Ishikawa (cell line): Measurements from ENCODE around the gene PUM1.

Experiments
- CEBPB ChIP-seq: IDR thresholded peaks from 2 replicates; pipeline ENCODE4 v1.6.1; 2012
- CREB1 ChIP-seq: IDR thresholded peaks from 2 replicates; pipeline ENCODE4 v1.6.1; 2012; ENCODE audit warnings: low read depth
- EGR1 ChIP-seq: IDR thresholded peaks from 2 replicates; pipeline ENCODE4 v1.6.1; 2012
- EP300 ChIP-seq: IDR thresholded peaks from 2 replicates; pipeline ENCODE4 v1.6.1; 2012; ENCODE audit warnings: borderline replicate concordance
- FOXM1 ChIP-seq: IDR thresholded peaks from 2 replicates; pipeline ENCODE4 v1.6.1; 2012; ENCODE audit warnings: low read depth, borderline replicate concordance
- NFIC ChIP-seq: IDR thresholded peaks from 2 replicates; pipeline ENCODE4 v1.6.1; 2012
- RAD21 ChIP-seq: IDR thresholded peaks from 2 replicates; pipeline ENCODE4 v1.6.1; 2012; ENCODE audit warnings: low read depth
- TAF1 ChIP-seq: IDR thresholded peaks from 2 replicates; pipeline ENCODE4 v1.6.1; 2012; ENCODE audit warnings: low read depth, mild to moderate bottlenecking
- TCF12 ChIP-seq: IDR thresholded peaks from 2 replicates; pipeline ENCODE4 v1.6.1; 2012; ENCODE audit warnings: low read depth
- TEAD4 ChIP-seq: IDR thresholded peaks from 2 replicates; pipeline ENCODE4 v1.6.1; 2012
- YY1 ChIP-seq: IDR thresholded peaks from 2 replicates; pipeline ENCODE4 v1.6.1; 2012; ENCODE audit warnings: low read depth
- ZBTB7A ChIP-seq: IDR thresholded peaks from 2 replicates; pipeline ENCODE4 v1.6.1; 2012; ENCODE audit warnings: low read depth
- TF ChIP-seq, protein P1 (sequence below): IDR thresholded peaks from 2 replicates; pipeline ENCODE4 v1.6.1; 2012
- TF ChIP-seq, protein P2 (sequence below): IDR thresholded peaks from 2 replicates; pipeline ENCODE4 v1.6.1; 2012
- TF ChIP-seq, protein P3 (sequence below): IDR thresholded peaks from 2 replicates; pipeline ENCODE4 v1.6.1; 2012; ENCODE audit warnings: low read depth, mild to moderate bottlenecking

The PUM1 gene

GRCh38 chr1:31054958-31055481, 10.5 kb downstream of the PUM1 start:
- TF ChIP-seq, protein P1, sequence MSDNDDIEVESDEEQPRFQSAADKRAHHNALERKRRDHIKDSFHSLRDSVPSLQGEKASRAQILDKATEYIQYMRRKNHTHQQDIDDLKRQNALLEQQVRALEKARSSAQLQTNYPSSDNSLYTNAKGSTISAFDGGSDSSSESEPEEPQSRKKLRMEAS = no peak
- TF ChIP-seq TEAD4 = no peak
- TF ChIP-seq TAF1 = no peak
- TF ChIP-seq EGR1 = no peak
- no peak for TF ChIP-seq CEBPB
- no peak for TF ChIP-seq CREB1
- TF ChIP-seq EP300 = no peak
- TF ChIP-seq, protein P2, sequence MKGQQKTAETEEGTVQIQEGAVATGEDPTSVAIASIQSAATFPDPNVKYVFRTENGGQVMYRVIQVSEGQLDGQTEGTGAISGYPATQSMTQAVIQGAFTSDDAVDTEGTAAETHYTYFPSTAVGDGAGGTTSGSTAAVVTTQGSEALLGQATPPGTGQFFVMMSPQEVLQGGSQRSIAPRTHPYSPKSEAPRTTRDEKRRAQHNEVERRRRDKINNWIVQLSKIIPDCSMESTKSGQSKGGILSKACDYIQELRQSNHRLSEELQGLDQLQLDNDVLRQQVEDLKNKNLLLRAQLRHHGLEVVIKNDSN = no peak
- TF ChIP-seq YY1 = no peak
- no peak for TF ChIP-seq FOXM1
- TF ChIP-seq NFIC = no peak
- TF ChIP-seq RAD21 = no peak
- no peak for TF ChIP-seq ZBTB7A
- TF ChIP-seq, protein P3, sequence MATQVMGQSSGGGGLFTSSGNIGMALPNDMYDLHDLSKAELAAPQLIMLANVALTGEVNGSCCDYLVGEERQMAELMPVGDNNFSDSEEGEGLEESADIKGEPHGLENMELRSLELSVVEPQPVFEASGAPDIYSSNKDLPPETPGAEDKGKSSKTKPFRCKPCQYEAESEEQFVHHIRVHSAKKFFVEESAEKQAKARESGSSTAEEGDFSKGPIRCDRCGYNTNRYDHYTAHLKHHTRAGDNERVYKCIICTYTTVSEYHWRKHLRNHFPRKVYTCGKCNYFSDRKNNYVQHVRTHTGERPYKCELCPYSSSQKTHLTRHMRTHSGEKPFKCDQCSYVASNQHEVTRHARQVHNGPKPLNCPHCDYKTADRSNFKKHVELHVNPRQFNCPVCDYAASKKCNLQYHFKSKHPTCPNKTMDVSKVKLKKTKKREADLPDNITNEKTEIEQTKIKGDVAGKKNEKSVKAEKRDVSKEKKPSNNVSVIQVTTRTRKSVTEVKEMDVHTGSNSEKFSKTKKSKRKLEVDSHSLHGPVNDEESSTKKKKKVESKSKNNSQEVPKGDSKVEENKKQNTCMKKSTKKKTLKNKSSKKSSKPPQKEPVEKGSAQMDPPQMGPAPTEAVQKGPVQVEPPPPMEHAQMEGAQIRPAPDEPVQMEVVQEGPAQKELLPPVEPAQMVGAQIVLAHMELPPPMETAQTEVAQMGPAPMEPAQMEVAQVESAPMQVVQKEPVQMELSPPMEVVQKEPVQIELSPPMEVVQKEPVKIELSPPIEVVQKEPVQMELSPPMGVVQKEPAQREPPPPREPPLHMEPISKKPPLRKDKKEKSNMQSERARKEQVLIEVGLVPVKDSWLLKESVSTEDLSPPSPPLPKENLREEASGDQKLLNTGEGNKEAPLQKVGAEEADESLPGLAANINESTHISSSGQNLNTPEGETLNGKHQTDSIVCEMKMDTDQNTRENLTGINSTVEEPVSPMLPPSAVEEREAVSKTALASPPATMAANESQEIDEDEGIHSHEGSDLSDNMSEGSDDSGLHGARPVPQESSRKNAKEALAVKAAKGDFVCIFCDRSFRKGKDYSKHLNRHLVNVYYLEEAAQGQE = no peak

DNA sequence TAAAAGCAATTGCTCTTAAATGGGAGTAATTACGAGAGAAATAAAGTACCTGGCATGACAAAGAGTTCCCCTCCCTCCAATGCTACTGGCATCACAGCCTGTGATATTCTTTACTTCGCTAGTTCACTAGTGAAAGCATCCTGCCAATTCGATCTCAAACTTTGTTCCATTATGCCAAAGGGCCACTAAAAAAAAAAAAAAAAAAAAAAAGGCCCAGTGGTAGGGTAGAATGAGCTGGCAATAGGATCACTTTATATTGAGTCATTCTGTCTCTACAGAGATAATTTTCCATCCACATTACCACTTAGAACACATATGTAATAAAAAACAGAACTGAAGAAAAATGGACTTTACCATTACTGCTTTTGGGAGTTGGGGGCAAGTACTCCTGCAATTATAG, 11.2 kb downstream of the PUM1 start:
- TF ChIP-seq ZBTB7A (no peak), RAD21 (no peak), TAF1 (no peak), TCF12 (no peak), CREB1 (no peak), EP300 (no peak), NFIC (no peak), TEAD4 (no peak), EGR1 (no peak), YY1 (no peak), FOXM1 (no peak), CEBPB (no peak)
- TF ChIP-seq, protein P1 = no peak
- TF ChIP-seq, protein P2 = no peak
- TF ChIP-seq, protein P3 = no peak

DNA sequence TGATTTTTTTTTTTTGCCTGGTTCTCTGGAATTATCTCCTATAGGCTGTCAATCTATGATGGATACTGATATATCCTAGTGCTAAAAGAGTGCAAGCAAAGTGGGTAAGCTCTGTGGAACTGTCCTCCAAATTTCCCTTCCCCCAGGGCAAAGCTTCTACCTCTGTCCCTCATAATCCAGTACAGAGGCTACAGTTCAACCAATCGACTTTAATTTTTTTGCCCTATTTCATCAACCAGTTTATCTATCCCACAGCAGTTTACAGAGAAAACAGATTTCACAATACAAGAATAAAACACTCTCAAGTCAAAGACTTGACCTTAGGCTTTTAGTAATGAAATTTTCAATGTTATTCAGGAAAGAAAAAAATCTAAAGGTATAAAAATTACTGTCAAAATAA, 13.9 kb downstream of the PUM1 start:
- TF ChIP-seq TAF1 (no peak), ZBTB7A (no peak), TCF12 (no peak), EGR1 (no peak), FOXM1 (no peak), NFIC (no peak), TEAD4 (no peak), YY1 (no peak), RAD21 (no peak)
- TF ChIP-seq, protein P3 = no peak
- TF ChIP-seq, protein P2 = no peak
- TF ChIP-seq, protein P1 = no peak

DNA sequence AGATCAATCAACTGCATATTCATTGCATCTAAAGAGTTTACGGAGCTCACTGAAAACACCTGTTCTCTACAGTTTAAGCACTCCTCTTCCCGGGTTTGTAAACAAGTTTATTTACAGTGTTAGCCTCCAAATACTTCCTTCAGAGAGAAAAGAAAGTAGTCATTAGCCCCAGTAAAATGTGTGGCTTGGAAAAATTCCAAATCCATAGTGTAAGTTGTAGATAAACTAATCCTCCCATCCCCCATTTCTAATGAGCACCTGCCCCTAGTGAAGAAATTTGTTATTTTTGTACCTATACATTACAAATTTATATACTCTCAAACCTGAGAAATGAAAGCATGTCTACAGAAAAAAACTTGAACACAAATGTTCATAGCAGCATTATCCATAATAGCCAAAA, 21.9 kb downstream of the PUM1 start:
- TF ChIP-seq CEBPB = no peak
- TF ChIP-seq NFIC = no peak
- no peak for TF ChIP-seq ZBTB7A
- TF ChIP-seq TCF12 = no peak
- TF ChIP-seq, protein P2 = no peak
- TF ChIP-seq YY1 = no peak
- no peak for TF ChIP-seq TAF1
- TF ChIP-seq, protein P3 = no peak
- no peak for TF ChIP-seq EP300
- TF ChIP-seq FOXM1 = no peak
- TF ChIP-seq CREB1 = no peak
- TF ChIP-seq TEAD4 = no peak
- TF ChIP-seq, protein P1 = no peak
- TF ChIP-seq EGR1 = no peak
- TF ChIP-seq RAD21 = no peak
